H1 (cell line): Measurements from ENCODE around the gene KRT5. TPM values are rescaled to one million over a fixed set of nuclear protein-coding genes. Genes with fewer than 3 reads are reported as not detected.

ENCODE experiments used
- CTCF ChIP-seq, 3 experiments: IDR thresholded peaks; 1 replicate in 2 of 3; 2 replicates in 1 of 3; pipeline versions ENCODE4 v1.5.1 to v1.6.1; 2011; ENCODE audit warnings: low read length in 3 of 3, mild to moderate bottlenecking in 3 of 3, inconsistent platforms in 2 of 3, low read depth in 1 of 3, moderate library complexity in 1 of 3; ENCODE audit not compliant: insufficient read depth in 1 of 3; ENCODE audit errors: control extremely low read depth in 1 of 3
- polyA plus RNA-seq, 7 experiments: library from polyadenylated mRNA; depleted of rRNA in 3 of 7; stranded (reverse) in 5 of 7; unstranded in 2 of 7; fragments of >200 nt in 5 of 7; fragments of 200-250 nt in 2 of 7; gene quantifications; 1 replicate in 5 of 7; 2 replicates in 1 of 7; 4 replicates in 1 of 7; pipeline versions ENCODE4 v1.2.1 to v1.2.3, GENCODE V29; 2011 to 2013; ENCODE audit warnings: missing spikeins in 2 of 7, mixed read lengths in 2 of 7
- total RNA-seq: library from RNA; stranded (reverse); fragmentation: NEBNext Ultra II Directional; extraction: Animal tissue kit (Norgen Biotek cat#: 25700); gene quantifications from 2 replicates; pipeline ENCODE4 v1.2.1, GENCODE V29; 2021

The KRT5 gene
- total and polyA plus RNA-seq, 2 of the 8 experiments (the other 6 are each of a cell fraction or from before 2014, with no cell fraction given) = 0.18 TPM; not detected in 1

GRCh38 chr12:52530905-52531304 lies 10.7 kb upstream of the KRT5 start (continued):
- no peak for TF ChIP-seq CTCF (IDR thresholded peaks at IDR 0.05; ENCODE audit: control extremely low read depth in 1 of 3, insufficient read depth in 1 of 3, low read depth in 1 of 3, low read length in 3 of 3)
